K562 (cell line): ENCODE results near the gene ENG. TPM values are rescaled to one million over a fixed set of nuclear protein-coding genes. Genes with fewer than 3 reads are reported as not detected.

Source experiments
- ATAC-seq: fragments of 200-7000 bp; cut with Tn5 transposase; 3 replicates; pipeline ENCODE4 v1.9.1; 2020; ENCODE audit warnings: moderate library complexity
- BruUV-seq: library from RNA; stranded (reverse); fragments of 400-500 nt; replicated peaks from 2 replicates; lab custom pipeline; 2021; lab: Mats Ljungman, UMichigan
- CTCF ChIA-PET: fragments of 300-600 bp; formaldehyde crosslinking; extraction: SDS; loops from one replicate; lab custom pipeline; 2021; ENCODE audit warnings: low intra/inter-chr PET ratio; lab: Yijun Ruan, JAX
- POLR2A ChIA-PET: fragments of 300-600, 350-650 bp; sonication (Branson Sonifier 250); formaldehyde crosslinking; extraction: SDS; loops from one replicate; lab custom pipeline; 2021; ENCODE audit warnings: antibody characterized with exemption, inconsistent platforms; lab: Yijun Ruan, JAX
- DNase-seq, 4 experiments: peaks; one replicate each; pipeline versions ENCODE4 v3.0.0 to v3.0.0-alpha.2; 2011 to 2018; ENCODE audit warnings: low spot score in 3 of 4, mixed read lengths in 3 of 4; ENCODE audit errors: extremely low read depth in 1 of 4
- FAIRE-seq: peaks from 2 replicates; lab custom pipeline; 2011; peaks lifted over from hg19 to GRCh38; lab: Jason Lieb, UNC
- H2AFZ ChIP-seq: 2 replicates; pipeline ENCODE4 v1.6.0; 2011; ENCODE audit warnings: low read depth, low read length, control low read depth, inconsistent platforms
- H3K27ac ChIP-seq: fragments of 200-600 bp; 3 replicates; pipeline ENCODE4 v1.8.0; 2011; ENCODE audit warnings: low read depth, mild to moderate bottlenecking, control low read depth, inconsistent platforms, low read length, moderate library complexity, mixed read lengths; ENCODE audit errors: extremely low read depth
- H3K27me3 ChIP-seq, 2 experiments: fragments of 300-600 bp in 1 of 2; 2 replicates in 1 of 2; 3 replicates in 1 of 2; pipeline versions ENCODE4 v1.6.0 to v1.8.0; 2011; ENCODE audit warnings: inconsistent platforms in 2 of 2, low read length in 2 of 2, mild to moderate bottlenecking in 1 of 2, mixed read lengths in 1 of 2, moderate library complexity in 1 of 2; ENCODE audit not compliant: control insufficient read depth in 2 of 2, insufficient read depth in 2 of 2
- H3K36me3 ChIP-seq: fragments of 300-600 bp; 3 replicates; pipeline ENCODE4 v1.8.0; 2011; ENCODE audit warnings: mild to moderate bottlenecking, low read length, inconsistent platforms; ENCODE audit not compliant: control insufficient read depth, insufficient read depth
- H3K4me1 ChIP-seq, 2 experiments: fragments of 200-600 bp in 1 of 2; replicated peaks in 1 of 2; 2 replicates in 1 of 2; 3 replicates in 1 of 2; pipeline versions ENCODE4 v1.5.1 to v1.8.0; 2011; ENCODE audit warnings: inconsistent platforms in 2 of 2, low read length in 2 of 2, mild to moderate bottlenecking in 1 of 2, mixed read lengths in 1 of 2, moderate library complexity in 1 of 2; ENCODE audit not compliant: control insufficient read depth in 2 of 2, insufficient read depth in 2 of 2
- H3K4me2 ChIP-seq: 2 replicates; pipeline ENCODE4 v1.6.1; 2011; ENCODE audit warnings: low read length, control low read depth, inconsistent platforms, mixed read lengths; ENCODE audit not compliant: insufficient read depth
- H3K4me3 ChIP-seq: fragments of 200-600 bp; sonication (generic), shearing (Covaris generic); 2 replicates; pipeline ENCODE4 v1.5.1; 2016; ENCODE audit warnings: control low read depth, inconsistent platforms
- H3K79me2 ChIP-seq: fragments of 200-600 bp; 3 replicates; pipeline ENCODE4 v1.8.0; 2011; ENCODE audit warnings: low read length, inconsistent platforms; ENCODE audit not compliant: control insufficient read depth, insufficient read depth
- H3K9ac ChIP-seq, 2 experiments: 2 replicates each; pipeline versions ENCODE4 v1.6.0 to v1.6.1; 2011; ENCODE audit warnings: low read depth in 2 of 2, low read length in 2 of 2, control low read depth in 1 of 2, inconsistent platforms in 1 of 2, mild to moderate bottlenecking in 1 of 2, mixed read lengths in 1 of 2; ENCODE audit not compliant: insufficient read depth in 1 of 2
- H3K9me1 ChIP-seq: one replicate; pipeline ENCODE4 v1.6.0; 2011; ENCODE audit warnings: inconsistent platforms, mild to moderate bottlenecking, low read length, moderate library complexity; ENCODE audit not compliant: control insufficient read depth, insufficient read depth
- H3K9me3 ChIP-seq: replicated peaks from 2 replicates; pipeline ENCODE4 v1.5.1; 2011; ENCODE audit warnings: low read depth, low read length, inconsistent platforms; ENCODE audit not compliant: control insufficient read depth, insufficient read depth
- H4K20me1 ChIP-seq: replicated peaks from 2 replicates; pipeline ENCODE4 v1.6.1; 2011; ENCODE audit warnings: low read length, inconsistent platforms, mixed read lengths; ENCODE audit not compliant: control insufficient read depth, insufficient read depth
- ARID3A ChIP-seq: IDR thresholded peaks from 2 replicates; pipeline ENCODE4 v1.6.1; 2012; ENCODE audit warnings: low read depth, low read length, improper control_type of control experiment, borderline replicate concordance
- CREM ChIP-seq: IDR thresholded peaks from 2 replicates; pipeline ENCODE4 v1.6.1; 2014; ENCODE audit warnings: antibody characterized with exemption, low read depth
- CTCFL ChIP-seq: IDR thresholded peaks from 2 replicates; pipeline ENCODE4 v1.6.1; 2011; ENCODE audit warnings: borderline replicate concordance, low read depth, mild to moderate bottlenecking, moderate library complexity, low read length; ENCODE audit not compliant: insufficient read depth, poor library complexity, severe bottlenecking
- EGR1 ChIP-seq: fragments of 450-650 bp; conservative IDR thresholded peaks from 2 replicates; pipeline ENCODE4 v1.6.1; 2017; ENCODE audit warnings: mild to moderate bottlenecking
- FOXK2 ChIP-seq, 2 experiments: fragments of 450-650 bp; IDR thresholded peaks in 1 of 2; conservative IDR thresholded peaks in 1 of 2; 2 replicates each; pipeline ENCODE4 v1.6.1; 2016; ENCODE audit warnings: low read depth in 2 of 2, mild to moderate bottlenecking in 1 of 2
- GABPA ChIP-seq: fragments of 200-800 bp; sonication (Bioruptor generic); conservative IDR thresholded peaks from 2 replicates; pipeline ENCODE4 v1.6.1; 2016; ENCODE audit warnings: low read depth, missing genetic modification characterization, missing compliant biosample characterization
- NFYB ChIP-seq: IDR thresholded peaks from 2 replicates; pipeline ENCODE4 v1.6.1; 2011; ENCODE audit warnings: mild to moderate bottlenecking, moderate library complexity; ENCODE audit not compliant: insufficient read length; ENCODE audit errors: extremely low read depth
- NR2C2 ChIP-seq, 2 experiments: fragments of 200-800 bp in 1 of 2; sonication (Bioruptor generic) in 1 of 2; sonication (generic) in 1 of 2; formaldehyde crosslinking in 1 of 2; IDR thresholded peaks; 2 replicates each; pipeline versions ENCODE4 v1.6.1 to v1.8.0; 2016 to 2022; ENCODE audit warnings: mild to moderate bottlenecking in 1 of 2, missing compliant biosample characterization in 1 of 2, missing genetic modification characterization in 1 of 2, missing genetic modification reagents in 1 of 2
- POLR2AphosphoS5 ChIP-seq: IDR thresholded peaks from 2 replicates; pipeline ENCODE4 v1.6.1; 2011; ENCODE audit warnings: mild to moderate bottlenecking, low read depth, low read length, moderate library complexity; ENCODE audit not compliant: control insufficient read depth, insufficient read depth
- RNF2 ChIP-seq: sonication (generic); IDR thresholded peaks from 2 replicates; pipeline ENCODE4 v1.6.1; 2016
- SOX6 ChIP-seq: fragments of 450-650 bp; IDR thresholded peaks from 2 replicates; pipeline ENCODE4 v1.6.1; 2014; ENCODE audit warnings: mild to moderate bottlenecking
- SPI1 ChIP-seq: IDR thresholded peaks from 2 replicates; pipeline ENCODE4 v1.6.1; 2011; ENCODE audit warnings: low read depth, low read length, control low read depth, borderline replicate concordance
- XRCC5 ChIP-seq: fragments of 200-400 bp; formaldehyde crosslinking; IDR thresholded peaks from 2 replicates; pipeline ENCODE4 v1.6.1; 2017; ENCODE audit warnings: low read depth, mild to moderate bottlenecking, low read length
- ZNF639 ChIP-seq, 2 experiments: fragments of 200-800 bp in 1 of 2; sonication (Bioruptor generic) in 1 of 2; sonication (generic) in 1 of 2; formaldehyde crosslinking in 1 of 2; IDR thresholded peaks in 1 of 2; conservative IDR thresholded peaks in 1 of 2; 2 replicates each; pipeline versions ENCODE4 v1.5.0 to v1.6.1; 2016 to 2020; ENCODE audit warnings: missing compliant biosample characterization in 1 of 2, missing genetic modification characterization in 1 of 2, missing genetic modification reagents in 1 of 2
- WGBS: fragments of 100-300 bp; shearing (Covaris generic); methylation state at CpG from one replicate; pipeline ENCODE4 v1.1.6; 2016; ENCODE audit warnings: low coverage, mixed read lengths; ENCODE audit not compliant: insufficient coverage; ENCODE audit errors: missing lambda C conversion rate; 5-methylcytosine and 5-hydroxymethylcytosine counted together
- in situ Hi-C: fragments of 300-500 bp; cut with MboI; formaldehyde crosslinking; loops from 4 replicates; pipeline ENCODE4 v1.15.0; 2018; ENCODE audit warnings: inconsistent platforms, mixed read lengths
- intact Hi-C: fragments of 100-400 bp; cut with micrococcal nuclease; formaldehyde crosslinking; loops from 2 replicates; pipeline ENCODE4 v1.14.2; 2022
- polyA plus RNA-seq, 8 experiments: library from polyadenylated mRNA; depleted of rRNA in 4 of 8; stranded (reverse) in 5 of 8; unstranded in 3 of 8; fragments of >200 nt; fragmentation: Nextera tagmentation in 2 of 8; fragmentation: Illumina TruSeq in 1 of 8; extraction: Ambion mirVana in 2 of 8; extraction: Trizol in 1 of 8; gene quantifications; 2 replicates each; pipeline versions ENCODE4 v1.2.1 to v1.2.3, GENCODE V29; 2011 to 2014; ENCODE audit warnings: inconsistent platforms in 1 of 8, missing spikeins in 1 of 8
- total RNA-seq, 7 experiments: library from RNA; depleted of rRNA in 6 of 7; stranded (reverse); fragments of >200 nt in 6 of 7; fragmentation: Illumina TruSeq in 2 of 7; extraction: Trizol in 2 of 7; gene quantifications; 2 replicates each; pipeline versions ENCODE4 v1.2.1 to v1.2.3, GENCODE V29; 2011 to 2021; ENCODE audit warnings: low replicate concordance in 1 of 7

The ENG gene
- total and polyA plus RNA-seq, 9 of the 15 experiments (the other 6 are each of a cell fraction or from before 2014, with no cell fraction given), result 0.04 to 0.40 (median 0.14) TPM; not detected in 1

GRCh38 chr9:127897193-127897692, 42.8 kb upstream of the ENG start:
- Histone ChIP-seq H4K20me1 (no peaks in the 10 kb centered on the region; the same call in 1 of the 2 replicates), H3K36me3 (peaks cover 49% of the 10 kb centered on the region), H3K9ac (peak overlapping the region in 1 of 2 experiments; percentile 84; a peak in 2 of 4 replicates), H3K27ac (peak overlapping the region; percentile 58), H3K79me2 (peaks cover 27% of the 10 kb centered on the region), H3K4me2 (peak overlapping the region; percentile 51), H3K9me1 (no peaks in the 10 kb centered on the region), H3K4me1 (peaks cover 11 to 42% of the 10 kb centered on the region in 2 experiments), H3K4me3 (peak overlapping the region; percentile 14; the same call in 1 of the 2 replicates), H3K9me3 (peaks cover 4% of the 10 kb centered on the region), H2AFZ (no peak overlapping the region), H3K27me3 (no peaks in the 10 kb centered on the region)
- FAIRE-seq, result peak; percentile 84
- in situ Hi-C loops (no loop called here), intact Hi-C loops (loop anchor here (2.0 kb wide), 1 partner anchor 20 kb away; the partner anchor contains the start of gene ST6GALNAC4)
- 11% methylated on average over 5 of the region's 19 CpGs for WGBS
- CTCF ChIA-PET, result interaction anchor here (0.8 kb wide), 1 partner anchor 38 kb away, joined by 4 read pairs; no protein-coding TSS in a partner anchor
- DNase-seq, result peak; percentile 85 to 95 (median 94)
- BruUV-seq, result no TSS peak
- ATAC-seq, result peak; percentile 83
- POLR2A ChIA-PET, result interaction anchor here (0.6 to 2.9 kb wide), 9 partner anchors 9 to 156 kb away, joined by 3 to 12 read pairs (median 4); no protein-coding TSS in a partner anchor
- peak; percentile 47; the same call in 1 of the 2 replicates for TF ChIP-seq SPI1
- 0 out of 2 replicates have a peak, but pooled peaks have one; percentile 33 for TF ChIP-seq POLR2AphosphoS5
- TF ChIP-seq FOXK2 (conservative IDR thresholded peaks at IDR 0.05 in 1 of 2, IDR thresholded peaks at IDR 0.05 in 1 of 2; ENCODE audit: low read depth in 2 of 2), result 0 out of 4 replicates have a peak, but pooled peaks of 1 of the 2 experiments have one; percentile 25
- TF ChIP-seq CTCFL, result no peak
- peak; percentile 31; the same call in 1 of the 2 replicates for TF ChIP-seq CREM
- TF ChIP-seq NFYB, result peak; percentile 34
- 0 out of 2 replicates have a peak, but pooled peaks have one; percentile 13 for TF ChIP-seq EGR1
- no peak for TF ChIP-seq ARID3A
- TF ChIP-seq SOX6, result no peak
- no peak for TF ChIP-seq NR2C2 (CRISPR knock-in tag; IDR thresholded peaks at IDR 0.05)
- peak; percentile 72 for TF ChIP-seq NR2C2 (tag; IDR thresholded peaks at IDR 0.05)
- 0 out of 2 replicates have a peak, but pooled peaks have one; percentile 26 for TF ChIP-seq XRCC5
- peak; percentile 54; the same call in 1 of the 2 replicates for TF ChIP-seq RNF2
- TF ChIP-seq GABPA (tag), result 0 out of 2 replicates have a peak, but pooled peaks have one; percentile 17
- peak in 1 of 2 experiments; percentile 30; a peak in 1 of 4 replicates for TF ChIP-seq ZNF639 (CRISPR knock-in tag; conservative IDR thresholded peaks at IDR 0.05 in 1 of 2, IDR thresholded peaks at IDR 0.05 in 1 of 2)
